Activated CD4-positive, alpha-beta T cell treated with anti-CD3 and anti-CD28 coated beads, Interleukin-2, Interleukin-6, amounts not matched to agents 100 ng/mL and 50 ng/mL, durations not matched to agents 16 hours and 8 hours (primary cell): Measurements from ENCODE around the gene PTGER2.
A peak's percentile ranks its signal among the peaks of the same experiment; 100 is the strongest.

Experiments
- DNase-seq: peaks from one replicate; pipeline ENCODE4 v3.0.0-alpha.2; 2020

Gene PTGER2

GRCh38 chr14:52307376-52307775 lies 6.7 kb upstream of the PTGER2 start:
- no peak for DNase-seq

- DNase-seq = no peak
These were observed 6.2 kb upstream of the PTGER2 start for GRCh38 chr14:52307905-52308304.

- no peak for DNase-seq
These were observed 3.6 kb upstream of the PTGER2 start for GRCh38 chr14:52310541-52310940.

- no peak for DNase-seq
These were observed 1.2 kb upstream of the PTGER2 start for GRCh38 chr14:52312931-52313355.

- no peak for DNase-seq
These were observed 650 bp upstream of the PTGER2 start for GRCh38 chr14:52313462-52313861.

- DNase-seq = peak; percentile 39
These were observed 663 bp downstream of the PTGER2 start for GRCh38 chr14:52314595-52315354.

- no peak for DNase-seq
These were observed 1.2 kb downstream of the PTGER2 start for GRCh38 chr14:52315355-52315718.

GRCh38 chr14:52318062-52318461 lies 4.0 kb downstream of the PTGER2 start:
- no peak for DNase-seq

GRCh38 chr14:52318826-52319645 lies 4.9 kb downstream of the PTGER2 start:
- peak; percentile 43 for DNase-seq

- no peak for DNase-seq
These were observed 5.8 kb downstream of the PTGER2 start for GRCh38 chr14:52319919-52320318.

- DNase-seq = peak; percentile 86
These were observed 11.0 kb downstream of the PTGER2 start for GRCh38 chr14:52325126-52325525.

- no peak for DNase-seq
These were observed 11.5 kb downstream of the PTGER2 start for GRCh38 chr14:52325630-52326029.

GRCh38 chr14:52327374-52328226 lies 13.5 kb downstream of the PTGER2 start:
- peak; percentile 65 for DNase-seq

GRCh38 chr14:52328276-52328675 lies 14.2 kb downstream of the PTGER2 start:
- no peak for DNase-seq

GRCh38 chr14:52329678-52330369 lies 15.7 kb downstream of the PTGER2 start:
- peak; percentile 72 for DNase-seq

- DNase-seq = no peak
These were observed 18.2 kb downstream of the PTGER2 start for GRCh38 chr14:52332269-52332668.

GRCh38 chr14:52333108-52333507 lies 19.0 kb downstream of the PTGER2 start:
- DNase-seq = no peak

GRCh38 chr14:52333823-52334657 lies 19.9 kb downstream of the PTGER2 start:
- DNase-seq = no peak

- DNase-seq = no peak
These were observed 22.1 kb downstream of the PTGER2 start for GRCh38 chr14:52336241-52336640.

- no peak for DNase-seq
These were observed 24.1 kb downstream of the PTGER2 start for GRCh38 chr14:52338051-52338681.

- DNase-seq = no peak
These were observed 25.1 kb downstream of the PTGER2 start for GRCh38 chr14:52339262-52339661.
